ENCODE data around the gene ATP13A2. TPM values are rescaled to one million over a fixed set of nuclear protein-coding genes. Genes with fewer than 3 reads are reported as not detected.
A peak's percentile ranks its signal among the peaks of the same experiment; 100 is the strongest.
"Not testable (repeated sequence)": the region's sequence is repeated elsewhere in the genome, so short reads cannot be mapped to it uniquely, and the experiment has no call there.

Gene ATP13A2
- total RNA-seq, 4 donors from 2014 or later, result 17.9 to 37.0 (median 26.8) TPM

GRCh38 chr1:16944038-16944437 lies 67.7 kb downstream of the ATP13A2 start:
- TF ChIP-seq CTCF (IDR thresholded peaks at IDR 0.05 in 4 of 5, conservative IDR thresholded peaks at IDR 0.05 in 1 of 5) (no peak), POLR2A (IDR thresholded peaks at IDR 0.05) (no peak)
- no peaks in the 10 kb centered on the region for H3K4me1 ChIP-seq
- H3K4me3 ChIP-seq, result no peak overlapping the region
- intact Hi-C loops (cut with DNase I; ENCODE audit: low total_unique reads), result no loop called here
- in situ Hi-C loops (cut with MboI; ENCODE audit: low sequenced_read_pairs in 4 of 4), result loop anchor here in 1 of 4 donors (5.0 kb wide), 1 partner anchor 322 kb away; no protein-coding TSS in a partner anchor
- peaks cover 0 to 45% of the 10 kb centered on the region in 2 donors for H3K36me3 ChIP-seq
- H3K27ac ChIP-seq, result peak overlapping the region in 1 of 4 donors; percentile 56
- ATAC-seq, result no peak
- H3K9me3 ChIP-seq, result no peaks in the 10 kb centered on the region
- no peaks in the 10 kb centered on the region for H3K27me3 ChIP-seq
- DNase-seq, result no peak

DNA sequence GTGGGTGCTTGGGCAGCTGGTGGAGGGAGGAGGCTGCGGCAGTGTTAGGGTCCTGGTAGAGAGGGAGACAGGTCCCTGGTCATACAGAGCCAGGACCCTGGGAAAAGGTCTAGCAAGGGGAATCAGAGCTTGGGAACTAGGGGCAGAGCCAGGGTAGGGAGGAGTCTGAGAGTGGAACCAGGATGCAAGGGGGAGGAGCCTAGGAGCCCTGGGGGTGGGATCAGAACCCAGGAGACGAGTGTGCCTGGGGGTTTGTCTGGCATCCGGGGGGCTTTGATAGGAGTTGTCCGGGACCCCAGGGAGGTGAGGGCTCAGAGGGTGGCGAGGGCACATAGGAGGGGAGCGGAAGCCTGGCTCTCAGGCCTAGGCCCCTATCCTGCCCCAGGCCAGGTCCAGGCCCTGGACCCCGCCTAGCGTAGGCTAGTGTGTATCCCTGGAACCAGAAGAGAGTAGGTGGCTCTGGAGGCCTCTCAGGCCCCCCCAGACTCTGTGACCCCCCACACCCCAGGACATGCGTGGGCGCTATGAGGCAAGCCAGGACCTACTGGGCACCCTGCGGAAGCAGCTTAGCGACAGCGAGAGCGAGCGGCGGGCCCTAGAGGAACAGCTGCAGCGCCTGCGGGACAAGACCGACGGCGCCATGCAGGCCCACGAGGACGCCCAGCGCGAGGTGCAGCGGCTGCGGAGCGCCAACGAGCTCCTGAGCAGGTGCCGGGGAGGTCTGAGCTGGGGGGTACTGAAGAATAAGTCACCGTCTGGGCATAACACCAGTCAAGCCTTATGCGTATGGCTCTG lies 72.1 kb downstream of the ATP13A2 start:
- intact Hi-C loops (cut with DNase I; ENCODE audit: low total_unique reads); H3K4me3 ChIP-seq; DNase-seq; H3K9me3 ChIP-seq; H3K27ac ChIP-seq; H3K27me3 ChIP-seq; ATAC-seq; H3K4me1 ChIP-seq: not testable (repeated sequence)
- H3K36me3 ChIP-seq, result peaks cover 0 to 46% of the 10 kb centered on the region in 2 donors
- in situ Hi-C loops (cut with MboI; ENCODE audit: low sequenced_read_pairs in 4 of 4), result loop anchor here in 1 of 4 donors (5.0 kb wide), 1 partner anchor 317 kb away; no protein-coding TSS in a partner anchor

DNA sequence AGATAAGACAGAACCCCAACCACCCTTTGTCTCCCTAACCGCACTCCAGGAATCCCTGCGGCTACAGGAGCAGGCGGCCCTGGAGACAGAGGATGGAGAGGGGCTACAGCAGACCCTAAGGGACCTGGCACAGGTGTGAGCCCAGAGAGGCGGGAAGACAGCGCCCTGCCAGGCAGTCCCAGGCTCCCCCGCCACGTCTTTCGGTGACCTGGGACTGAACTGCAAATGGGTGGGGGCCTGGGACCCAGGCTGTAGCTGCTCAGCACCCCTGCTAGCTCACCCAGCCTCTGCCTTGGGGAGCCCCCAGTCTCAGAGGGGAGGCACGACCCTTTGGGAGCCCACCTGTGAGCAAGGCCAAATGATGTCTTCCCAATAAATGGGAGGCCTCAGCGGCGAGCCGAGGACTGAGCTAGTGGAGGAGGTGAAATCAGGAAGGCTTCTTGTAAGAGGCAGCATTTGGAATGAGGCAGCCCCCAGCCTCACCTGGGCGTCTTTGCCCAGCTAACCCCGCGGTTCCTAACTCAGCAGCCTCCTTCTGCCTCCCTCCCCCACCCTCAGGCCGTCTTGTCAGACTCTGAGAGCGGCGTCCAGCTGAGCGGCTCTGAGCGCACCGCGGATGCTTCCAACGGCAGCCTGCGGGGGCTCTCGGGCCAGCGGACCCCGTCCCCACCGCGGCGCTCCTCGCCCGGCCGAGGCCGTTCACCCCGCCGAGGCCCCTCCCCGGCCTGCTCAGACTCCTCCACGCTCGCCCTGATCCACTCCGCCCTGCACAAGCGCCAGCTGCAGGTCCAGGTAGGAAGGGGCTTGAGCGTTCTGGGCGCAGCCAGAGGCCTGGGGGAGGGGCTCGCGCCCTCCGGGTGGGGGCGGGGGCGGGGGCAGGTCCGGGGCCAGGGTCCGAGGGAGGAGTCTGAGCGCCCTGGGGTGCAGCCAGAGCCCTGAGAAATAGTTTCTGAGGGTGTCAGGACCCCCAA lies 73.1 kb downstream of the ATP13A2 start:
- DNase-seq (no peak), ATAC-seq (no peak)
- no peaks in the 10 kb centered on the region for H3K4me1 ChIP-seq
- in situ Hi-C loops (cut with MboI; ENCODE audit: low sequenced_read_pairs in 4 of 4), result no loop called here
- no peak overlapping the region for H3K4me3 ChIP-seq
- H3K27ac ChIP-seq, result no peak overlapping the region
- H3K27me3 ChIP-seq, result no peaks in the 10 kb centered on the region
- no peaks in the 10 kb centered on the region for H3K9me3 ChIP-seq
- H3K36me3 ChIP-seq, result peaks cover 0 to 40% of the 10 kb centered on the region in 2 donors
- no peak for TF ChIP-seq CTCF (IDR thresholded peaks at IDR 0.05 in 4 of 5, conservative IDR thresholded peaks at IDR 0.05 in 1 of 5)
- no peak for TF ChIP-seq POLR2A (IDR thresholded peaks at IDR 0.05)
- intact Hi-C loops (cut with DNase I; ENCODE audit: low total_unique reads), result no loop called here

DNA sequence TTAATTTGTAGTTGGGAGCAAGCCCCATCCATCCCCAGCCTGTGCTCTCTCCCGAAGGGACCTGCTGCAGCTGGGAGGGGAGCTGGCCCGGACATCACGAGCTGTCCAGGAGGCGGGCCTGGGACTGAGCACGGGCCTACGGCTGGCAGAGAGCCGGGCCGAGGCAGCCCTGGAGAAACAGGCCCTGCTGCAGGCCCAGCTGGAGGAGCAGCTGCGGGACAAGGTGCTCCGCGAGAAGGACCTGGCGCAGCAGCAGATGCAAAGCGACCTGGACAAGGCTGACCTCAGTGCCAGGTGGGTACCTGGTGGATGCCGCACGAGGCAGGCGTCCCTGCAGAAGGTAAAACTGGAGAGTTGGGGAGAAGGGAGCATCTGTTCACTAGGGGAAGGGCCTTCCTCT lies 75.1 kb downstream of the ATP13A2 start:
- DNase-seq; H3K27ac ChIP-seq; in situ Hi-C loops (cut with MboI; ENCODE audit: low sequenced_read_pairs in 4 of 4); ATAC-seq; H3K4me1 ChIP-seq; H3K9me3 ChIP-seq; H3K27me3 ChIP-seq; intact Hi-C loops (cut with DNase I; ENCODE audit: low total_unique reads); H3K4me3 ChIP-seq: not testable (repeated sequence)
- H3K36me3 ChIP-seq, result peaks cover 0 to 26% of the 10 kb centered on the region in 2 donors

Other genes with a start within 250 kb of the ATP13A2 start
- gene RNU1-2, start 115.9 kb downstream of the ATP13A2 start, total RNA-seq, result under 1 TPM in 1 of 4 donors, not detected in 3; under 0.01 TPM
- gene CROCC, start 90.0 kb downstream of the ATP13A2 start, total RNA-seq, result 1 to 10 TPM; 3.0 to 8.0 (median 5.3) TPM
- gene MFAP2, start 31.3 kb downstream of the ATP13A2 start, total RNA-seq, result 1 to 10 TPM in 1 of 4 donors, under 1 TPM in 2, not detected in 1; 0.34 to 1.8 (median 0.36) TPM
- 100 to 1,000 TPM; 238 to 405 (median 328) TPM for gene SDHB, start 42.1 kb upstream of the ATP13A2 start, total RNA-seq
- 100 to 1,000 TPM; 156 to 176 (median 171) TPM for gene PADI2, start 107.5 kb upstream of the ATP13A2 start, total RNA-seq
- gene PADI1, start 193.2 kb upstream of the ATP13A2 start, total RNA-seq, result not detected
- gene PADI3, start 237.2 kb upstream of the ATP13A2 start, total RNA-seq, result not detected